ENCODE measurements around the gene USP25.
A peak's percentile ranks its signal among the peaks of the same experiment; 100 is the strongest.

DNA sequence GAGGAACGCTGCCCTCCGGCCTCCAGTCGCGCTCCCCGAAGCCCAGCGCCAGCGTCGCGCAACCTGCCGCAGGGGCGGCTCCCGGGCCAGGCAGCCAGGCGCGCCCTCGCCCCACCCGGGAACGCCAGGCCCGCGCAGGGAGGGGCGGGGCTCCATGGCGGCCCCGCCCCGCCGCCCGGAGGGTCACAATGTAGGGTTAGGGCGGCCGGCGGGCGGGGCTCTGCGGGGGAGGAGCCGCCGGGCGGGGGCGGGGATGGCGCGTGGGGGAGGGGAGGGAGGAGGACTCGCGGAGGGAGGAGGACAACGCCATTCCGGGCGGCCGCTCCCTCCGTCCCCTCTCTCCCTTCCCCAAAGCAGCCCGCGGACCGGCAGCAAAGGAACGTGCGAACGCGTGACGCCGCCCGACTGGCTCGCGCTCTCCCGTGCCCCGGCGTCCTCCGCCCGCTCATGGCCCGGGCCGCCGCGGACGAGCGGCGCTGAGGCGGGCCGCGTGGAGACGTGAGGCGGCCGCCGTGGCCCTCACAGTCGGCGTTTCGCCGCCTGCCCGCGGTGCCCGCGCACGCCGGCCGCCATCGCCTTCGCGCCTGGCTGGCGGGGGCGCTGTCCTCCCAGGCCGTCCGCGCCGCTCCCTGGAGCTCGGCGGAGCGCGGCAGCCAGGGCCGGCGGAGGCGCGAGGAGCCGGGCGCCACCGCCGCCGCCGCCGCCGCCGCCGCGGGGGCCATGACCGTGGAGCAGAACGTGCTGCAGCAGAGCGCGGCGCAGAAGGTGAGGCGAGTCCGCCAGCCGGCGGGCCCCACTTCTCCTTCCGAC lies at the start of gene USP25:
- peak; percentile 14 to 25 for TF ChIP-seq CTCF (conservative IDR thresholded peaks at IDR 0.05 in 1 of 2, IDR thresholded peaks at IDR 0.05 in 1 of 2; ENCODE audit: extremely low read depth in 1 of 2, insufficient read depth in 1 of 2, low read depth in 1 of 2, low read length in 2 of 2)
- TF ChIP-seq EZH2 (IDR thresholded peaks at IDR 0.05; ENCODE audit: borderline replicate concordance, low read length), result no peak

All from mammary epithelial cell (primary cell).